GM18511 (cell line): ENCODE measurements around the gene MMS22L.

Experiments
- ATAC-seq: cut with Tn5 transposase; IDR thresholded peaks from one replicate; pipeline ENCODE4 v1.9.1; 2021; ENCODE audit warnings: mild to moderate bottlenecking, moderate library complexity; ENCODE audit not compliant: unreplicated experiment

Gene MMS22L

GRCh38 chr6:97282726-97283617 is at the start of gene MMS22L:
TSS of gene MMS22L (minus strand) at chr6:97283216. CDS start at chr6:97282477, 739 bp downstream.
- peak; percentile 95 for ATAC-seq

- no peak for ATAC-seq
Measured at GRCh38 chr6:97322811-97323210, 39.8 kb upstream of the MMS22L start.

- no peak for ATAC-seq
Measured at GRCh38 chr6:97322226-97322625, 39.2 kb upstream of the MMS22L start.

- no peak for ATAC-seq
Measured at GRCh38 chr6:97316978-97317377, 34.0 kb upstream of the MMS22L start.

- no peak for ATAC-seq
Measured at GRCh38 chr6:97312241-97312640, 29.2 kb upstream of the MMS22L start.

GRCh38 chr6:97306544-97307320 is 23.7 kb upstream of the MMS22L start:
- ATAC-seq = no peak

GRCh38 chr6:97305414-97306066 is 22.5 kb upstream of the MMS22L start:
- ATAC-seq = no peak

GRCh38 chr6:97304701-97305100 is 21.7 kb upstream of the MMS22L start:
- no peak for ATAC-seq

GRCh38 chr6:97294451-97294850 is 11.4 kb upstream of the MMS22L start:
- no peak for ATAC-seq

- ATAC-seq = no peak
Measured at GRCh38 chr6:97293198-97293696, 10.2 kb upstream of the MMS22L start.

- ATAC-seq = no peak
Measured at GRCh38 chr6:97292671-97293070, 9.7 kb upstream of the MMS22L start.

GRCh38 chr6:97291896-97292295 is 8.9 kb upstream of the MMS22L start:
- no peak for ATAC-seq

- ATAC-seq = no peak
Measured at GRCh38 chr6:97289332-97289731, 6.3 kb upstream of the MMS22L start.

GRCh38 chr6:97288188-97288587 is 5.2 kb upstream of the MMS22L start:
- no peak for ATAC-seq

- peak; percentile 20 for ATAC-seq
Measured at GRCh38 chr6:97282238-97282725, 734 bp downstream of the MMS22L start.

- no peak for ATAC-seq
Measured at GRCh38 chr6:97280766-97281165, 2.2 kb downstream of the MMS22L start.

GRCh38 chr6:97275804-97276203 is 7.2 kb downstream of the MMS22L start:
- ATAC-seq = no peak

GRCh38 chr6:97269821-97270220 is 13.2 kb downstream of the MMS22L start:
- no peak for ATAC-seq

- ATAC-seq = no peak
Measured at GRCh38 chr6:97262676-97263075, 20.3 kb downstream of the MMS22L start.

- no peak for ATAC-seq
Measured at GRCh38 chr6:97246842-97247241, 36.2 kb downstream of the MMS22L start.

- ATAC-seq = no peak
Measured at GRCh38 chr6:97240222-97240621, 42.8 kb downstream of the MMS22L start.
